HEK293T (cell line): Measurements from ENCODE around the gene CDC42BPG.

Source experiments
- BHLHE40 ChIP-seq: fragments of 450-650 bp; IDR thresholded peaks from 2 replicates; pipeline ENCODE4 v1.6.1; 2016; ENCODE audit warnings: mild to moderate bottlenecking, moderate library complexity, borderline replicate concordance
- CTBP1 ChIP-seq: fragments of 450-650 bp; IDR thresholded peaks from 2 replicates; pipeline ENCODE4 v1.6.1; 2016; ENCODE audit warnings: borderline replicate concordance
- FOXA1 ChIP-seq: fragments of 450-650 bp; IDR thresholded peaks from 2 replicates; pipeline ENCODE4 v1.6.1; 2016; ENCODE audit warnings: mild to moderate bottlenecking
- FOXM1 ChIP-seq: fragments of 450-650 bp; IDR thresholded peaks from 2 replicates; pipeline ENCODE4 v1.6.1; 2017; ENCODE audit warnings: mild to moderate bottlenecking, borderline replicate concordance
- HDGF ChIP-seq: fragments of 450-650 bp; IDR thresholded peaks from 2 replicates; pipeline ENCODE4 v1.6.1; 2017; ENCODE audit warnings: antibody characterized with exemption, borderline replicate concordance
- L3MBTL2 ChIP-seq: fragments of 450-650 bp; conservative IDR thresholded peaks from 2 replicates; pipeline ENCODE4 v1.6.1; 2016; ENCODE audit warnings: mild to moderate bottlenecking
- LEF1 ChIP-seq: fragments of 450-650 bp; IDR thresholded peaks from 2 replicates; pipeline ENCODE4 v1.6.1; 2017; ENCODE audit warnings: mild to moderate bottlenecking, borderline replicate concordance
- NFRKB ChIP-seq: fragments of 450-650 bp; IDR thresholded peaks from 2 replicates; pipeline ENCODE4 v1.6.1; 2016; ENCODE audit warnings: mild to moderate bottlenecking, moderate library complexity
- SP1 ChIP-seq: fragments of 450-650 bp; IDR thresholded peaks from 2 replicates; pipeline ENCODE4 v1.6.1; 2017
- SUZ12 ChIP-seq: fragments of 450-650 bp; IDR thresholded peaks from 2 replicates; pipeline ENCODE4 v1.6.1; 2016; ENCODE audit warnings: mild to moderate bottlenecking
- TARDBP ChIP-seq: fragments of 450-650 bp; IDR thresholded peaks from 2 replicates; pipeline ENCODE4 v1.6.1; 2016

DNA sequence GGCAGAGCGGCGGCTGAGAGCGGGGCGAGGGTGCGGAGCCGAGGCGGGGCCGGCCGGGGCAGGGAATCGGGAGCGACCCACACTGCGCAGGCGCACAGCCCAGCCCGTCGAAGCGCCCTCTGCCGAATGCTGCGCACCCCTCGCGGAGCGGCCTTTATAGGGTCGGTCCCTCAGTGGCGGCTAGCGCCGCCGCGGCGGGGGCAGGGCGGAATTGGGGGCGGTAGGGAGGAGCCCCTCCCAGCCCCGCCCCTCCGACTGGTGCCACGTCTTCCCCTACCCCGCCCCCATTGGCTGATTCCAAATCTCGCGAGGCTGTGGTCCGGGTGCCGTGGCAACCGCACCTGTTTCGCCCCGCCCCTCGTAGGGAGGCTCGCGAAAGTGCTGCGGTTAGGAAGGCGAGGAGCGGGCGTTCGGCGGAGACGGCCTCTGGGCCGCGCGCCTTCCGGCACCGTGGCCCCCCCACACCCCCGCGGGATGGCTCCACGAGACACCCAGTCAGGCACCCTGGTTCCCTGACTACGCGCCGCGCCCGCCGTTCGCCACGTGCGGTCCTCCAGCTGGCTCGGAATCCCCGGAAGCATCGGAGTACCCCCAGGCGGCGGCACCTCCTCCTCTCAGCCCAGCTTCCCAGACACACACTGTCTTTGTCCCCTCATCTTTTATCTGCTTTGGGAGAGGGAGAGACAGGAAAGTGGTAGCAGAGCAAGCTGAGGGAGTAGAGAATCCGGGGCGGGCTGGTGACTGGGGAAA, 34.2 kb upstream of the CDC42BPG start, which contains the start of gene EHD1:
- TF ChIP-seq CTBP1 (no peak; the same call in 1 of the 2 replicates), NFRKB (no peak), TARDBP (no peak), SP1 (no peak), BHLHE40 (no peak), LEF1 (no peak), SUZ12 (no peak), HDGF (no peak), L3MBTL2 (peak; percentile 80), FOXM1 (no peak), FOXA1 (no peak)
